ENCODE results near the gene PSMD7. TPM values are rescaled to one million over a fixed set of nuclear protein-coding genes. Genes with fewer than 3 reads are reported as not detected.

Gene PSMD7
- total and polyA plus RNA-seq, 2 of the 13 experiments (the other 11 are each of a cell fraction or from before 2014, with no cell fraction given): 105 to 224 TPM

GRCh38 chr16:74304164-74304834 lies 7.7 kb downstream of the PSMD7 start (continued):
- TF ChIP-seq ZNF292 (CRISPR knock-in tag; IDR thresholded peaks at IDR 0.05; ENCODE audit: borderline replicate concordance, low read depth) (no peak), TIGD3 (CRISPR knock-in tag; IDR thresholded peaks at IDR 0.05; ENCODE audit: borderline replicate concordance) (no peak), ZNF549 (CRISPR knock-in tag; IDR thresholded peaks at IDR 0.05) (no peak), SP140L (CRISPR knock-in tag; IDR thresholded peaks at IDR 0.05; ENCODE audit: borderline replicate concordance) (no peak), ZNF550 (CRISPR knock-in tag; IDR thresholded peaks at IDR 0.05; ENCODE audit: borderline replicate concordance) (no peak), KDM4B (CRISPR knock-in tag; IDR thresholded peaks at IDR 0.05) (no peak), RBM22 (optimal IDR thresholded peaks at IDR 0.05; ENCODE audit: low read length) (peak; percentile 67), ZBTB7B (CRISPR knock-in tag; IDR thresholded peaks at IDR 0.05) (no peak), CREM (IDR thresholded peaks at IDR 0.05) (no peak), CREM (CRISPR knock-in tag; IDR thresholded peaks at IDR 0.05) (no peak), ZNF670 (CRISPR knock-in tag; IDR thresholded peaks at IDR 0.05; ENCODE audit: borderline replicate concordance) (no peak), NFYC (CRISPR knock-in tag; IDR thresholded peaks at IDR 0.05) (no peak), KMT2A (CRISPR knock-in tag; IDR thresholded peaks at IDR 0.05) (no peak), ZNF331 (CRISPR knock-in tag; IDR thresholded peaks at IDR 0.05) (no peak), ZNF777 (CRISPR knock-in tag; IDR thresholded peaks at IDR 0.05) (no peak), PHF5A (CRISPR knock-in tag; IDR thresholded peaks at IDR 0.05; ENCODE audit: low read depth, unreplicated experiment) (no peak), ZNF761 (CRISPR knock-in tag; conservative IDR thresholded peaks at IDR 0.05) (no peak), SRF (IDR thresholded peaks at IDR 0.05; ENCODE audit: low read depth, low read length) (no peak), REL (CRISPR knock-in tag; conservative IDR thresholded peaks at IDR 0.05) (no peak), POLR2AphosphoS5 (IDR thresholded peaks at IDR 0.05; ENCODE audit: low read depth, low read length) (peak; percentile 49), ZNF441 (CRISPR knock-in tag; IDR thresholded peaks at IDR 0.05; ENCODE audit: borderline replicate concordance) (no peak), SNAI1 (CRISPR knock-in tag; IDR thresholded peaks at IDR 0.05; ENCODE audit: borderline replicate concordance) (no peak), SRSF9 (IDR thresholded peaks at IDR 0.05; ENCODE audit: borderline replicate concordance, insufficient read depth, low read depth, low read length, poor library complexity, severe bottlenecking) (no peak), ZNF20 (CRISPR knock-in tag; IDR thresholded peaks at IDR 0.05) (no peak), ATF1 (CRISPR knock-in tag; IDR thresholded peaks at IDR 0.05) (peak; percentile 12; the same call in 1 of the 2 replicates), ZNF724P (CRISPR knock-in tag; IDR thresholded peaks at IDR 0.05; ENCODE audit: borderline replicate concordance) (no peak), HHEX (CRISPR knock-in tag; IDR thresholded peaks at IDR 0.05) (no peak), TFDP1 (CRISPR knock-in tag; IDR thresholded peaks at IDR 0.05; ENCODE audit: borderline replicate concordance) (no peak), CAMTA2 (CRISPR knock-in tag; IDR thresholded peaks at IDR 0.05; ENCODE audit: borderline replicate concordance) (no peak), KDM5B (CRISPR knock-in tag; IDR thresholded peaks at IDR 0.05; ENCODE audit: borderline replicate concordance) (no peak)

Data from HepG2 (cell line).